GM20431 (cell line): ENCODE measurements around the gene STOX2.
"Not testable (repeated sequence)": the region's sequence is repeated elsewhere in the genome, so short reads cannot be mapped to it uniquely, and the experiment has no call there.

Source experiments
- in situ Hi-C: fragments of 300-500 bp; cut with MseI, MboI; formaldehyde crosslinking; loops from one replicate; pipeline ENCODE4 v1.15.0; 2020; ENCODE audit warnings: low sequenced_read_pairs; ENCODE audit not compliant: unreplicated experiment

Gene STOX2

DNA sequence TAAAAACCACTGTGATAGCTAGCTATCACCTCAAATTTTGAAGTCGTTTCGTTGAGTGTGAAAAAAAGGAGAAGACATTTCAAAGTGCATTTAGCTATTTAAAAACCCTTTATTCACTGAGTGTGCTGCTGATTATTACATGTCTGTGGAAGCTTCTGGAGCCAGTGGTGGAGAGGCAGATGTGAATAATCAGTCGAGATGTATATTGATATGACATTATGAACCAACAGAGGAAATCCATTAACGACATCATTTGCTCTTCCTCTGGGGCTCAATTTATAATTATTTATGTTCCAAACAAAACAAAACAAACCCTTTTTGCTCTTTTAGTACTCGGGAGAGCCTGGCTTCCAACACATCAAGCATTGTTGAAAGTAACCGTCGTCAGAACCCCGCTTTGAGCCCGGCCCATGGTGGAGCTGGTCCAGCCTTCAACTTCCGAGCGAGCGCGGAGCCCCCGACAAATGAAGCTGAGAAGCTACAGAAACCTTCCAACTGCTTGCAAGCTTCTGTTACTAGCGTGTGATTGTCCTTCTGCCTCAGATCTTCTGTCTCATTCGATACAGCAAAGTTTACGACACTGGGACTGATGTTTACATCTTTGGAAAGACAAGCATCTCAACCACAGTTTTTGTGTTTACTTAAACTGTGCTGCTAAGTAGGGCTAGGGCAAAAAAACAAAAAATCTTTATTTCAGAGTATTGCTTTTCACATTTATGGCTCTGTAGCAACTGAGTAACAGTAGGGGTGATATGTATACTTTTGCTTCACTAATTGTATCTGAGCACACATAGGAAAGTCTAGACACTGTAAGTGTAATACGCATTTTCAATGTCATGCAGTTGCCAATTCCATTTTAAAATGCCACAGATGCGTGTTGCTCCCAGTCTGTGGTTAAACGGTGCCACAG lies 111.9 kb downstream of the STOX2 start:
- in situ Hi-C loops = no loop called here

DNA sequence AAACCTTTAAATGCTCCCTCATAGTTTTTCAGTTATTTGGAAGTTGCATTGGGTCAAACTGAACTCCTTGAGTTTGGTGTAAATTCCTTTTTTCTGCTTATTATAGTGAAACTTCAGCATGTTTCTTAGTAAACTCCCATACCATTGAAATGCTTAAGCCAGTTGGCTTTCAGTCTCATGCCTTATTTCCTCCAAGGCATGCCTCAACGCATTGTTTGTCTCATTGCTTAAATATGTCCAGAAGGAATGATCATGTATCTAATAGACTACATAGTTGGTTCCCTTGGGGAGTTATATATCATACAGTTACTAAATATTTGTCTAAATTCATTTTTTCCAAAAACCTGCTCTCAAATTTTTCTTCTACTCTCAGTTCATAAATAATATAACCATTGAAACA lies 114.0 kb downstream of the STOX2 start:
- in situ Hi-C loops = no loop called here

DNA sequence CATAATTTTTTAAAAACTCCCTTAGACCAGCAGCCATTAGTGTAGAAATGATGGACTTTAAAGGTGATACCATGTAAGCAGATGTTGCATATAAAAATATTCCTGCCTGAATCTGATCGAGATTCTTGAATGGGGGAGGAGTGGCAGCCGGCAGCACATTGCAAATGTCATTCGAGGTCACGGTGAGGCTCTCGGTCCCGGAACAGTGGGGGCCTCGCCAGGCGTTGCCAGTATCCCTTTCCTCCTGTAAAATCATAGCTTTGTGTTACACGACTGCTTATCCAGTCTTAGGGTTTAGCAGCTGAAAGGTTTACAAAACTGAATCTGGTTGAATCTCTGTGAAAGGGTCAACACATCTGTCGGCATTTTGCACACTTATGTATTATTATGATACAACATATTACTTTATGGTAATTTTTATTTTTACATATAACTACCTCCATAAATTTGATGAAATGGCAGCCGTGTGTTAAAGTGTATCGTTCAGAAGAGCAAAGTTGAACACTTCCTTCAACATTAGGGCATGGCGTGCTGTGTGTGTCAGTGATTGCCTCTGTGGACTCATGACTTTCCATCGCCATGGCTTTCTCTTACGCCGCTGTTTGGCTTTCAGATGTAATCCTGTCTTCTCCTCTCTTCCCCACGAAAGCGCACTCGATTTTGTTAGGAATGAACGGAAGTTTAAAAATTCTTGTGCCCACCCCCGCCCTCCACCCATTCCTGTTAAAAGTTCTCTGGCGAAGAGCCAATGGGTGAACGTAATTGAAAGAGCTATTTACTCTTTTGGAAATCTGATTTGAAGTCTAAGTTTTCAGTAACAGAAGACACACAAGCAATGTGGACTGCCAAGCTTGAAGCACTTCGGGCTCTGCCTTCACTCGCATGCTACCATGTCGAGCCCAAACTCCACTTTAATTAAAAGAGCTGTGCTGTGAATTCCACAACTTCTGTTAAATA lies 114.8 kb downstream of the STOX2 start:
- in situ Hi-C loops = no loop called here

DNA sequence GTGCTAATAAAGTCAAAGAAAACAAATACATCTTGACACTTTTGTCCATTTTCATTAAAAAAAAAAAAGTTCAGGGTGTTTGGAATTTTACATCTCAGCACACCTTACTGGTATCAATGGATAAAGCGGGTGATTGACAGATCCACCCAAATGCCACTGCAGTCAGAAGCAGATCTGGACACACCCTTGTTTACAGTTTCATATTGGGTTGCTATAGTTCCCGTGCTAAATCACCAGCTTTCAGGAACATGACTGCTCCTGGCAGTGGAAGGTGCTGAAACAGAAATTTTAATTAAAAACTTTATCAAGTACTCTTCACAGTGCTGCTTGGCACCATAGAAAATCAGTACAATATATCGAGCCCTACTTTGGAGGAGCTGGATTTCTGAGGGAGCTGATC lies 116.3 kb downstream of the STOX2 start:
- in situ Hi-C loops = no loop called here

DNA sequence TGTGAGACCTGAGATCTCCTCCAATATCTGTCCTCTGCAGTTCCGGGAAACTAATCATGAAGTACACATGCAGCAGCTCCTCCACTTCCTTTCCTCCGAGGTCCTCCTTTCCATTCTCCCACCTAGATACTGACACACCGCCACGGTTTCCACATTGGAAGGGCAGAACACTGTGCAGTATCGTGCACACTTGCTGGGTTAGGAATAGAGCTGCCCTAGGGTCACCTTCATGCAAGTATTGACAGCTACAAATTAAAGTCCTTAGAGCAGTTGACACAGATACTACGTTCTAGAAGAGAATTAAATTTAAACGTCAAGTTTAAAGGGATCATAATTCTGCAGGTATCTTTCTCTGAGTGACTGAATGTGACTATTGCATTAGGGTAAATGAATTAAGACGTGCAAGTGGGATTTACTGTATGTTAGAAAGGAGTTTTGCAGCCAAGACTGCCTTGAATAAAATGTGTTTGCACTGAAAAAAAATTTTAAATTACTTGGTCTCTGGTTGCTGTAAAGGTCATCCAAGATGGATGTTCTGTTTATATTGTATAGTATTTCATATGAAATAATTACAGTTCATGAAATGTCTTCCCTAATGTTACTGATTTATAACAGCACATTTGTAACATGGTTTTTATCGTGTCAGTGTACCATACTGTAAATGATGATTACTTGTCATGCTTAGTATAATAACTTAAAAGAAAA lies 117.7 kb downstream of the STOX2 start:
- in situ Hi-C loops = no loop called here

DNA sequence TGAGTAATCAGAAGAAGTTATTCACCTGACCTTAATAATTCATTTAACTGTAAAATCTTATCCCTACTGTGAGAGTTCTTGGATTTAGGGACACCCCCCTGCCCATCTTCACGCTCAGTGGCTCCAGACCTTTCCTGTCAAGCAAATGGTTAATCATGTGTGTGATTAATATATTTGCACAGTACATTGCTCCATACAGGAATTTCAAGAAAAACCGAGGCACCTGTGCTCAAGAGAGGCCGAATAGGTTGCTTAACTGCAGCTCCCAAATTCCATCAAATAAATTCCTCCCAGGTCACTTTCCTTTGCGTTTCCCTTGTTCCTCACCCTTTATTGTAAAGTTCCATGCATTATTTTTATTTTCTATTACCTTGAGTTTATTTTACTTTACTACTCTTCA lies 119.5 kb downstream of the STOX2 start:
- in situ Hi-C loops = no loop called here

DNA sequence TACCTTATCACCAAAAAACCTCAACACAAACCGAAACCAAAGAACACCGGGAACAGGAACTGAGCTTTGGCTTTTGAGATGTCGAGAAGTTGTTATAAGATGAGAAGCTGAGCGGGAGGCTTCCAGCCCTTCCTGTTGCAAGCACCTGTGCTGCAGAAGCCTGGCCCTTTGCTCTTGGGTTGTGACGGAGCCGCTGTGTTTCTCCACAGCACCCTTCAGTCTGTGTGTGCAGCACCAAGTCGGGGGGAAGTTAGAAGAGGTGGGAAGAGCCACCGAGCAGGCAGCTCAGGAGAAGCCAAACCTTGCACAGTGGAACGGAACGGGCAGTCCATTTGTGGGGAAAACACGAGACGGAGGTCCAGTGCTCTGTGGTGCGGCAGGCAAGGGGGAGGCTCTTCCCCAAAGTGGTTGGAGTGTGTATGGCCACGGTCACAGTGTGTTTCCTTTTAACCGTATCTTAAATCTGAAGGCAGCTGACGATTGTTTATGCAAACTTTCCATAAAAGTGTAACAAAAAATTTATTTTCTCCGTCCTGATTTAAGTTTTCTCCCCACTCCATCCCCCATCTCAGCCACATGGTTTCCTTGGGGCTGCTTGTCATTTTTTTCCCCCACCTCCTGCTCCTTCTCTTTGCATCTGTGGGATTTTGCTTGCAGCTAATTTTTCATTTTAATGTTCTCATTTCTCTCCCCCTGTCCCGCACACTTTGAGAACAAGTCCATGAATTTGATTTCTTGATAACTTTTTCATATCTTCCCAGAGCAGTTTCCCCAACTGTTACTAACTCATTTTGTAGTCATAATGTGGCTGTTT lies 123.7 kb downstream of the STOX2 start:
- in situ Hi-C loops = no loop called here

DNA sequence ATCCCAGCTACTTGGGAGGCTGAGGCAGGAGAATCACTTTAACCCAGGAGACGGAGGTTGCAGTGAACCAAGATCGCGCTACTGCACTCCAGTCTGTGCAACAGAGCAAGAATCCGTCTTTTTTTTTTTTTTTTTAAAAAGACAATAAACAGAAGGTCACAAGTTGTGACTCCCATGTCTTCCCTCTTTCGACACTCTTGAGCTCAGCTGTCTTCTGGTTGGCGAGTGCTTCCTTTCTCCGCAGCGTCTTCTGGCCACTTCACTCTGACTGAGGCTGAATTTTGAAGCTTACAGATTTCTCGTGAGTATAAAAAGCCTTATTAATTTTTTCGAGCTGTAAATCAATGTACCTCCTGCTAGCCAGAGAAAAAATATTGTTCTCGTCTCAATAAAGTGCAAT lies 124.9 kb downstream of the STOX2 start:
- in situ Hi-C loops = no loop called here

DNA sequence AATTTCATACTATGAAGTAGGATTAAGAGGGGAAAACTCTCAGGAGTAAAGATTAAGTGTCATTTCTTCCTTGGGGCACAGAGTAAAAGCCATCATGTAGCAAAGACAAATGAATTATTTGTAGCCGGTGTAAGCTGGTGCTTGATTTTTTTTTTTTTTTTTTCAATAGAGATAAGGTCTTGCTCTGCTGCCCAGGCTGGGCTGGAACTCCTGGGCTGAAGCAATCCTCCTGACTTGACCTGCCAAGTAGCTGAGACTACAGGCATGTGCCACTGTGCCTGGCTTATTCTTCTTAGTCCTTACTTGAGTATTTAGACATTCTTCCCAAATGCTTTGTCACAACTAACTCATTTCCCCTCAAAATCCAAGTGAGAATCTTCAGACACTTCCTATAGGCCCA lies 125.7 kb downstream of the STOX2 start:
- in situ Hi-C loops = no loop called here

DNA sequence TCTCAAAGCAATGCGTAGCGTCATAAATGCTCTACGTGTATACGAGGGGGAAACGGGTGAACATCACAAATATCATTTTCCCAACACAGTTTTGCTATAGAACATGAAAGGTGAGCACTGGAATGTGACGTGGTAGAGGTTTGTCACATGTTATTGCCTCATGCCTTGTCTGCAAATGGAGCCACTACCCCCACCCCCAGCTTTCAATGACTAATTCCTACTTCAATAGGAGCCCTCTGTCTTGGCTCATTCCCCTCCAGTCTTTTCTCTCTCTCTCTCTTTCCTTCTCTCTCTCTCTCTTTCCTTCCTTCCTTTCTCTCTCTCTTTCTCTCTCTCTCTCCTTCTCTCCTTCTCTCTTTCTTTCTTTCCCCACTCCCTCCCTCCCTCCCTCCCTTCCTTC lies 127.0 kb downstream of the STOX2 start:
- in situ Hi-C loops = no loop called here

DNA sequence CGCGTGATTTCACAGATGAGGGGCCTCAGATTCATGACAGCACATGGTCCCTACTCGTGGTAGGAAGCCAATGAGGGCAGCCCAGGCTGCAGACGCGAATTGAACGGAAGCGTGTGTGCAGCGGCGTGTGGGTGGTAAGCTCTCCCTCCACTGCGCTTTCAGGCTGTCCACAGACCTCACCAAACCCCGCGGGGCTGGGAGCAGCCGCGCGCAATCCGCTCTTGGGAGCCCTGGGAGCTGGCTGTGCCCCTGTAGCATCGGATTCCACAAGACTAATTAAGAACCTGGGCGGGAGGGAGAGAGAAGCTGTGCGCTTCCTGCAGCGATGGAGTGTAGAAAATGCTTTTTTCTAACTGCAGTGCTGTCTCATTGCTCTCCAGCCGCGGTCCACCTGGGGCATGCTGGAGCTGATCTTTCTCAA lies 134.9 kb downstream of the STOX2 start:
- in situ Hi-C loops = no loop called here

DNA sequence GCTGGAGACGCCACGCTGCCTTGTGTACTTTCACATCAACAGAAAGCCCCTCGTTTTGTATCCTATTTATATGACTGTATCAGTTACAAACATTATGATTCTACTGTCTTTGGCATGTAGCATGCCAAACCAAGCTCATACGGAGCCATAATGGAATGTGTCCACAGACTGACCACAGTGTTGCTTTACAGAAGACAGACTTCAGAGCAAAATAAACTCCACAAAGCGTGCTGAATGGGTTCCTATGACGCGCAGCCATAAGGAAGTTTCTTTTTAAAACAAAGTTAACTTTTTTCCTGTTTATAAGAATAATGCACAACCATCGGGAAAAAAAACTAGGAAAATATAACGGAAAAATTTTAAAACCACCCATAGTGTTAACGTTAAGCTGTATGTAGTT lies 136.0 kb downstream of the STOX2 start:
- in situ Hi-C loops = no loop called here

DNA sequence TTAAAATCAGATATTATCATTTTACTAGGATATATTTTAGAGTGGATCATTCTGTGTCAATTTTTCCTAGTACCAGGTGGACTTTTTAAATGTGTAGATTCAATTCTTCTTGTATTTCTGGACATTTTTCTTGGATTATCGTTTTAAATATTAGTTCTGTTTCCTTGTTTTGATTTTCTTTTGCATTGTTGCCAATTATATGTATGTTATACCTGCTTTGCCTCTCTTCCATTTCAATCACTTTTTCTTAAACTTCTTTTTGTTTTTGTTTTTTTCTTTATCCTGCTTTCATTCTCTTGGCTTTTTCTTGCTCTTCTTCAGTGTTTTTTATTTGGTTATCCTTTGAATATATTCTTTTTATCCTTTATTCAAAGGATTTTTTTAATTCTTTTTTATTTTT lies 141.0 kb downstream of the STOX2 start:
- in situ Hi-C loops = no loop called here

DNA sequence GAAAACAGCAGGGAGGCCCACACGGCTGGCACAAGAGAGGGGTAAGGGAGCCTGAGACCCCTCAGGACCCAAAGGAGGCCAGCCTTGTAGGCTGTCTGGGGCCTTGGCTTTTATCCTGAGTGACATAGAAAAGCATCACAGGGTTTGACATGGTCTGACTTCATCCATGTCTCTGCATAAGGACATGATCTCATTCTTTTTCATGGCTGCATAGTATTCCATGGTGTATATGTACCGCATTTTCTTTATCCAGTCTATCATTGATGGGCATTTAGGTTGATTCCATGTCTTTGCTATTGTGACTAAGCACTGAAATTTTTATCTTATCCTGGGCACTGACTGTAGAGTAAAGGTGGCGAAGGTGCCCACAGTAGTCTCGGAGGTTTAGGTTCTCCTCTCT lies 146.2 kb downstream of the STOX2 start:
- in situ Hi-C loops = not testable (repeated sequence)

DNA sequence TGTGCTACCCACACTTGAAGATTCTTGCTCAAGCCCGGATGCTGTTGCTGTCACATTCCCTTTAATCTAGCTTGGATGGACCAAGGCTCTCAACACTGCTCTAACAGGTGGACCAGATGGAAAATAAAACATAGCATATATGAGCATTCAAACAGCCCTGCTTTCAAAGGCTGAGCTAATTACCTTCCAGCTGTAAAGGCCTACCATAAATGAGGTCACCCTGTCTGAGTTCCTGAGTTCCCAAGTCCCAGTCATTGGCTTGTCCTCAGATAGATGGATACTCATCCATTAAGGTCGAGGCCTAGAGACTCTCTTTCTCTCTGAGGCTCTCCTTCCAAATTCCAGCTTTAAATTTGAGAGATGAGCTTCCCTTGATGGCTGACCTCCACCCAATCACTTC lies 147.5 kb downstream of the STOX2 start:
- in situ Hi-C loops = no loop called here

DNA sequence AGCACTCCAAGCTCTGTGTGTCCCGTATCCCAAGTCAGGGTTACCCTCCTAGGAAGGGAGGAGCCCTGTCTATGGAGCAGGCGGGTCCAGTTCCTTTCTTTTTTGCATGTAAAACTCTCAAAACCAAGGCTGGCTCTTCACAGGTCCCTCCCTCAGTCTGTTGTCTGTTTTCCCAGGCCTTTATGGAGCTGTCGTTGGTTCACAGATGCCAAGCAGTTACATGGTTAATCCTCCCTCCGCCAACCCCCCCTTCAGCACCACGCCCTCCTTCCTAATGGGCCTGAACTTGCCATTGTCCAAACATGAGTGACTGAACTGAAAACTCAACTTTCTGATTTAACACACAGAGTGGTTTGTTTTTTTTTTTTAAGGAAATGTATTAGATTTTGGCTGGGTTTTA lies 148.3 kb downstream of the STOX2 start:
- in situ Hi-C loops = no loop called here

DNA sequence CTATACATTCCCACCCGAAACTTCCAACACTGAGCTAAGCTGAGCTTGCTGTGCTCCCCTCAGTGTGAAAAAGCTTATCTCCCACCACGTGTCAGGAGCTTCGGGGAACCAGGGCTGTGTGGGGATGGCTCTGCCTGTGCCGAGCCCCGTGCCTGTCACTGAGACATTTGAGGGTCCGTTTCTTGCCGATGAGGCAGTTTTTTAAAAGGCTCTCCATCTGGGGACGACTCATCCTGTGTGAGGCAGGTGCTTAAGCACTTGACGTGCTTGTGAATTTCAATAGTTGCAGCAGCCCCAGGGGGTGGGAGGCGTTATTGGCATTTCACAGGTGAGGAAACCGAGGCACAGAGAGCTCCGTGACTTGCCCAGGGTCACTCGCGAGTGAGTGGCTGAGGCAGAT lies 151.8 kb downstream of the STOX2 start:
- in situ Hi-C loops = no loop called here

DNA sequence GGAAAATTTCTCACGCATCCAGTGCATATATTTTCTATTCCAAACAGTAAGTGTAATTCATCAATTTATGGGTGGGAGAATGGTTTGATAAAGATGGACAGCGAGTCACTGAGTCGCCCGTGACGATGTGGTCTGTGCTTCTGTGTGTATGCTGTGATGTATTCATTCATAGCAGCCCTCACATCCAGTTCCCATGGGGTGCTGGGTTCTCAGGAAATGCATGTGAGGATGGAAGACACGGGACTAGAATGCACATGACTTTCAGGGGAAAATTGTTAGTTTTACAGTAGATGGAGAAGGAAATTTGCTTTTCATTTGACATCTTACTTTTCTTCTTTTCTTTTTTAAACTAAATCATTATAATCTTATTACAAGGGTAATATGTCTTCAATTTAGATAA lies 152.9 kb downstream of the STOX2 start:
- in situ Hi-C loops = no loop called here

DNA sequence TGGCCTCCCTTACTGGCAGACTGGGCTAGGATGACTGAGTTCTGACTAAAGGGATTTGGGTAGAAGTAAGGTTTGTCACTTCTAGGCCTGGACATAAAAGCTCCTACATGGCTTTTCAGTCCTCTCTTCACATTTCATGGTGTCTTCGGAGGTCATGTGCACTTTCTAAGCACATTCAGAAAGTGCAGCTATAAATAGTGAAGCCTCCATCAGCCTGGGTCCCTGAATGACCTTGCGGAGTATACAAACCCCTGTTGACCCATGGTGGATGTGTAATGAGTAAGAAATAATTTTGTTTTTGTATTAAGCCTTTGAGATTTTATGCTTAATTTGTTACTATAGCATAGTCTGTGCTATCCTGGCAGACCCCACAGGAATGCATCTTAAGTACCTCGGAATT lies 154.0 kb downstream of the STOX2 start:
- in situ Hi-C loops = no loop called here

DNA sequence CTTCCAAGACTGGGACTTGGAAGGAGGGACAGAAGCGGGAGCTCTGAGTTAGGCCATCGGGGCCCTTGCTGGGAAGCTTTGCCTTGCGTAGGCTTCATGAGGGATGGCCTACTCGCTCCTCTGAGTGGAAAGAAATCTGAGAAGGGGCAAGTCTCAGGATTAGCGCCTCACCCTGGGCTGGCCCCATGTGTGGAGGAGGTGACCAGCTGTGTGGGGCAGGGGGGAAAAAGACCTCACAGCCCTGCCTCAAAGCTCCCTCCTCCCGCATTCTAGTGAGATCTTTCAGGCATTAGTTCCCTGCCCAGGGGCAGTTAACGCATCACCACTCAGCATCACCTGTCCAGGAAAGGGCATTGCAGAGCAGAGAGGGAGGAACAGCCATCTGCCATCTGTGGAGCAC lies 156.5 kb downstream of the STOX2 start:
- in situ Hi-C loops = no loop called here
